HG03342 (cell line): Measurements from ENCODE around the gene PDE11A.
A peak's percentile ranks its signal among the peaks of the same experiment; 100 is the strongest.
"Not testable (repeated sequence)": the region's sequence is repeated elsewhere in the genome, so short reads cannot be mapped to it uniquely, and the experiment has no call there.

Experiments
- ATAC-seq: cut with Tn5 transposase; IDR thresholded peaks from one replicate; pipeline ENCODE4 v1.9.1; 2021; ENCODE audit warnings: mild to moderate bottlenecking, moderate library complexity; ENCODE audit not compliant: unreplicated experiment

PDE11A gene

DNA sequence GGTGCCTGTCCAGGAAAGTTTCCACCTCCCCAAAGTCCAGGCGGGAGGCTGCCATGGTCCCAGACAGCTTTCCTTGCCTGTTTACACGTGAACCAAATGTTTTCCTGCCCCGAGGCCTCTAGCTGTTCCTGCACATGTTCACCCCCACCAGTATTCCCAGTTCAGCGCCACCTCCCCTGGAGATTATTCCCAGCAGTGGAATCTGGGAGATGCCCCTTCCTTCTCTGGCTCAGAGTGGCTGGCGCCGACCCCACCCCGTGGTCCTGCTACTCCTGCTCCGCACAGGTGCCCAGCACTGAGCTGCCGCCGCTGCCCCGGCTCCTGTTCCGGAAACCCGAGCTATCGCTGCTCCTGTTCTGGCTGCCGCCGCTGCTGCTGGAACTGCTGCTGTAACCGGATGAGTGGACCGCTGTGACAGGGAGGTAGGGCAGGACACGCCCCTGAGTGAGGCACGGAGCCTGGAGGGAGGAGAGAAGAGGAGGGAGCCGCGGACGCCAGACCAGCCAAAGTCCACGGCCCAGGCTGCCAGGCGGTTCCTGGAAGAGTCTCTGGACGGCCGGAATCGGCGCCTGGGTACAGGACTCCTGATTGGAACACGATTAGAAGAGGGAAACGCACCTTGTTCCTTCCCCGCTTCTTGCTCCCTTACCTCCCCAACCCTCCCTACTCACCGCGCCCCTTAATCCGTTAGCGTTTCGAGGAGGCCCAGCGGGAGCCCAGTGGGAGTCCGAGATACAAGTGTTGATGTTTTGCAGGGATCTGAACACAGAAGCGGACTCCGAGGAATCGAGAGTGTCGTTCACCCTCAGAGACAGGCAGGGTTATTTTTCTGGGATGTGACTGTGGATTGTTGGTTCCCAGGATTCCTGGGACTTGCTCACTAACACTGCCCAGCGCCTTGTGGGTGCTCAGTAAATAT lies at the start of gene PDE11A:
PDE11A (minus strand) TSS at position 395 of the 919 bp plus-strand sequence; CDS start at position 55, 340 bp downstream.
- ATAC-seq = peak; percentile 77

GRCh38 chr2:178119179-178119922 lies 46.8 kb upstream of the PDE11A start:
- ATAC-seq = no peak

- no peak for ATAC-seq
These were observed 45.1 kb upstream of the PDE11A start for GRCh38 chr2:178117725-178118124.

DNA sequence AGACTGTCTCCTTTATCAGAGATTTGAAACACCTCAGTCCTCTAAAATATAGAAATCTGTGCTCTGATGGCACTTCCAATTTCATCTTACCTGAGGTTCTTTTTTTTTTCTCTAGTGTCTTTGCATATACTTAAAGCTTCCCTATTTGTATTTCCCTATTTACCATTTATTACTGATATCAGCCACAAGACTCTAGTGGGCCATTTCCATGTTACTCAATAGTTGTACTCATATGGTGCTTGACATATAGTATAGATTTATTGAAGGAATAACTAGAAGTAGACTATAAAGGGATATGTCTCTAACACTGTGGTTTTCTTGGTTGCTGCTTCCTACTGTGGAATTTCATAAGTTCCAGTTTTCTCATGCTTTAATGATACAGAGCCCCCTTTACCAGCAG lies 42.7 kb upstream of the PDE11A start:
- ATAC-seq = no peak

- peak; percentile 50 for ATAC-seq
These were observed 41.9 kb upstream of the PDE11A start for GRCh38 chr2:178114462-178114861.

- ATAC-seq = peak; percentile 88
These were observed 39.9 kb upstream of the PDE11A start, which contains the start of gene RBM45 for GRCh38 chr2:178112202-178113152. Gene RBM45 (plus strand): TSS chr2:178112437. CDS start chr2:178112547, 110 bp downstream.

GRCh38 chr2:178111743-178112142 lies 39.2 kb upstream of the PDE11A start:
- ATAC-seq = no peak

- ATAC-seq = no peak
These were observed 38.1 kb upstream of the PDE11A start for GRCh38 chr2:178110681-178111080.

DNA sequence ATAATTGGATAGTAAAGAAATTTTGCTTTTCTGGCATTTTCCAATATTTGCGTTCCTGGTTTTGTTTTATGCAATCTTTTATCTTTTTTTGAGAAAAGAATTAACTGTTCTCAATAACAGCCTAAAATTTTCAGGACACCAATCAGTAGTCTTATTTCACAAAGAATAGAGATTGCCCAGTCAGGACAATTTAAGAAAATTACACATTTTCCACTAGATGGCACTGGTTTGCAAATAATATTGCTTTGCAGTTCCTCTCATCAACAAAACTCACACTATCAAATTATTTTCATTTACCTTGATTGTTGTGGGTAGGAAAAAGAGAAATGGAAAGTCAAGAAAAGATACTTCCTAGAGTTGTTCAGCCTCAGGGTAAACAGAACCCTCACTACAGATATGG lies 37.2 kb upstream of the PDE11A start:
- no peak for ATAC-seq

- no peak for ATAC-seq
These were observed 35.6 kb upstream of the PDE11A start for GRCh38 chr2:178108176-178108575.

- no peak for ATAC-seq
These were observed 33.5 kb upstream of the PDE11A start for GRCh38 chr2:178106053-178106452.

DNA sequence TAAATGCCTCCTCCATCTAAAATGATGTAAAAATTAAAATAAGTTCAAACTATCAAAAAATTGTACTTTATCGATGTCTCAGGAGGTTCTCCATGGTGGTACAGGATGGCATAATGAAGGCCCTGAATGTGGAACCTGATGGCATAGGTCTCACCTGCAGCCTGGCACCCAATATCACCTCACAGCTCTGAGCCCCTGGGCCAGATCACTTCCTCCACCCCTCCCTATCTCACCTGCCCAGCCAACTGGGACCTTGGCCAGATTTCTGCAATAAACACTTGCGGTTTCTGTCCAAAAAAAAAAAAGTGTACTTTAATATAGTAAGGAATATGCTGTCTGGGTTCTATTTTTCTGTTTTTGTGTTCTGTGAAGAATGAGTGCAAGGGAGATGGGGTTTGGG lies 33.0 kb upstream of the PDE11A start:
- ATAC-seq = no peak

- ATAC-seq = no peak
These were observed 28.9 kb upstream of the PDE11A start for GRCh38 chr2:178101321-178102079.

DNA sequence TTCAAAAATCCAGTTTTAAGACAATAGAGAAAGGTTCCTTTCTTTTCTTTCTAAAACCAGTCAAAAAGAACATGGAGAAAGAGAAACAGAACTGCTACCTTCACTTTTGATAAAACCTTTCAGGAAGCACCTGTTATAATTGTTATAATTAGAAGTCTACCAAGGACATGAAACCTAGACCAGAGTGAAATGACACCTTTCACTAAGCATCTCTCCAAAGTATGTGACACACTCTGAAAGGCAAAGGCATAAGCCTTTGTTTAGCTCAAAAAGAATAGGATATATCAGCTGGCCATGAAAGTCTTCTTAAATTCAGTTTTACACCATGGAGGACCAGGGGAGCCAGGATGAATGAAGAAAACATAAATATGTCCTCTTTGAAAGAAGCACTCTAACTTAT lies 20.9 kb upstream of the PDE11A start:
- ATAC-seq = no peak

DNA sequence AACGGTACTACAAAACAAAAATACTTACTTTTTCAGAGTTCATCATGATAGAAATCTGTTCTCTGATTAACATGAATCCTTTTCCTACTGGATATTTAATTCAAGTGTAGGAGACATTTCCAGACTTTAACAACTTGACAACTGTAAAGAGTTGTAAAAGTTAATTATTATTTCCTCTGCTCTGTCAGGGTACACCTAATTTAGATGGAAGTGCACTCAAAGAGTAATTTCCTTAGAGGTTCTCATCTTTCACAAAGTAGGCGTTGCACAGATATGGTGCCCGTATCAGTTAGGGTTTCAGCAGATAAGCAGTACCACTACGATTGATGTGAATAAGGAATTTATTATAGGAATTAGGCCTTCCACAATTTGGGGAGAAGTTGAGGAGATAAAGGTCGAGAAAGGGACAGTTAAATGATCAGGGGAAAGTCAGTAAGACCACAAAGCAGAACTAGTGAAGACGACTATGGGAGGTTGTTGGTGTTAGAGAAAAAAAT lies 16.2 kb upstream of the PDE11A start:
- ATAC-seq = no peak

GRCh38 chr2:178084273-178084672 lies 11.7 kb upstream of the PDE11A start:
- no peak for ATAC-seq

- no peak for ATAC-seq
These were observed 9.9 kb upstream of the PDE11A start for GRCh38 chr2:178082408-178083045.

- ATAC-seq = not testable (repeated sequence)
These were observed 6.7 kb upstream of the PDE11A start for GRCh38 chr2:178079279-178079678.

GRCh38 chr2:178076130-178076529 lies 3.6 kb upstream of the PDE11A start:
- ATAC-seq = no peak
